Measurements from ENCODE around the gene KLF1.
"Not testable (repeated sequence)": the region's sequence is repeated elsewhere in the genome, so short reads cannot be mapped to it uniquely, and the experiment has no call there.

DNA sequence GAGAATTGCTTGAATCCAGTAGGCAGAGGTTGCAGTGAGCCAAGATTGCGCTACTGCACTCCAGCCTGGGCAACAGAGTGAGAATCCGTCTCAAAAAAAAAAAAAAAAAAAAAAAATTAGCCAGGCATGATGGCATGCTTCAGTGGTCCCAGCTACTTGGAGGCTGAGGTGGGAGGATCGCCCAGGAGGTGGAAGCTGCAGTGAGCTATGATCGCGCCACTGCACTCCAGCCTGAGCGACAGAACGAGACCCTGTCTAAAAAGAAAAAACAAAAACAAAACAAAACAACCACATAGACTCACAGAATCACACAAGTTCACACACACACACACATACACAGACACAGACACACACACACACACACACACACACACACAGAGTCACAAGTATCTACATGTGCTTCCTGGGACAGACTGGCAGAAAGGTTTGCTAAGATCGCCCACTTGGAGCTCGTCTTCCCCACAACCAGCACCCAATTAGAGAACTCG is 3.3 kb upstream of the KLF1 start:
- TF ChIP-seq CEBPB (IDR thresholded peaks at IDR 0.05; ENCODE audit: low read depth, low read length); CHD2 (IDR thresholded peaks at IDR 0.05; ENCODE audit: low read length); JUN (IDR thresholded peaks at IDR 0.05; ENCODE audit: low read depth, low read length); KDM5A (IDR thresholded peaks at IDR 0.05; ENCODE audit: low read length); HDAC6 (IDR thresholded peaks at IDR 0.05; ENCODE audit: low read depth, low read length); BRCA1 (IDR thresholded peaks at IDR 0.05; ENCODE audit: low read depth, low read length); TCF12 (IDR thresholded peaks at IDR 0.05; ENCODE audit: low read depth, low read length); TAF1 (IDR thresholded peaks at IDR 0.05; ENCODE audit: low read depth, low read length); EGR1 (IDR thresholded peaks at IDR 0.05; ENCODE audit: borderline replicate concordance, low read depth, low read length); RFX5 (IDR thresholded peaks at IDR 0.05; ENCODE audit: borderline replicate concordance, low read depth, low read length): not testable (repeated sequence)
- TF ChIP-seq, protein P1, sequence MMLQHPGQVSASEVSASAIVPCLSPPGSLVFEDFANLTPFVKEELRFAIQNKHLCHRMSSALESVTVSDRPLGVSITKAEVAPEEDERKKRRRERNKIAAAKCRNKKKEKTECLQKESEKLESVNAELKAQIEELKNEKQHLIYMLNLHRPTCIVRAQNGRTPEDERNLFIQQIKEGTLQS (IDR thresholded peaks at IDR 0.05; ENCODE audit: insufficient read depth, low read depth, low read length) = not testable (repeated sequence)
- TF ChIP-seq, protein P2, sequence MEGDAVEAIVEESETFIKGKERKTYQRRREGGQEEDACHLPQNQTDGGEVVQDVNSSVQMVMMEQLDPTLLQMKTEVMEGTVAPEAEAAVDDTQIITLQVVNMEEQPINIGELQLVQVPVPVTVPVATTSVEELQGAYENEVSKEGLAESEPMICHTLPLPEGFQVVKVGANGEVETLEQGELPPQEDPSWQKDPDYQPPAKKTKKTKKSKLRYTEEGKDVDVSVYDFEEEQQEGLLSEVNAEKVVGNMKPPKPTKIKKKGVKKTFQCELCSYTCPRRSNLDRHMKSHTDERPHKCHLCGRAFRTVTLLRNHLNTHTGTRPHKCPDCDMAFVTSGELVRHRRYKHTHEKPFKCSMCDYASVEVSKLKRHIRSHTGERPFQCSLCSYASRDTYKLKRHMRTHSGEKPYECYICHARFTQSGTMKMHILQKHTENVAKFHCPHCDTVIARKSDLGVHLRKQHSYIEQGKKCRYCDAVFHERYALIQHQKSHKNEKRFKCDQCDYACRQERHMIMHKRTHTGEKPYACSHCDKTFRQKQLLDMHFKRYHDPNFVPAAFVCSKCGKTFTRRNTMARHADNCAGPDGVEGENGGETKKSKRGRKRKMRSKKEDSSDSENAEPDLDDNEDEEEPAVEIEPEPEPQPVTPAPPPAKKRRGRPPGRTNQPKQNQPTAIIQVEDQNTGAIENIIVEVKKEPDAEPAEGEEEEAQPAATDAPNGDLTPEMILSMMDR (IDR thresholded peaks at IDR 0.05; ENCODE audit: control extremely low read depth in 1 of 3, insufficient read depth in 1 of 3, low read depth in 1 of 3, low read length in 3 of 3) = not testable (repeated sequence)
- TF ChIP-seq, protein P3, sequence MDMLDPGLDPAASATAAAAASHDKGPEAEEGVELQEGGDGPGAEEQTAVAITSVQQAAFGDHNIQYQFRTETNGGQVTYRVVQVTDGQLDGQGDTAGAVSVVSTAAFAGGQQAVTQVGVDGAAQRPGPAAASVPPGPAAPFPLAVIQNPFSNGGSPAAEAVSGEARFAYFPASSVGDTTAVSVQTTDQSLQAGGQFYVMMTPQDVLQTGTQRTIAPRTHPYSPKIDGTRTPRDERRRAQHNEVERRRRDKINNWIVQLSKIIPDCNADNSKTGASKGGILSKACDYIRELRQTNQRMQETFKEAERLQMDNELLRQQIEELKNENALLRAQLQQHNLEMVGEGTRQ (IDR thresholded peaks at IDR 0.05; ENCODE audit: low read length) = not testable (repeated sequence)

All from H1 (cell line).